Prostate gland (tissue), 2 donors: Measurements from ENCODE around the gene BCHE. TPM values are rescaled to one million over a fixed set of nuclear protein-coding genes. Genes with fewer than 3 reads are reported as not detected.

Experiments used
- DNase-seq: peaks from one replicate; pipeline ENCODE4 v3.0.0-alpha.2; 2019; ENCODE audit warnings: low spot score
- H3K27ac ChIP-seq, 2 donors: fragments of 200-600 bp; sonication (generic); 2 replicates each; pipeline ENCODE4 v1.5.1; 2017 to 2019
- H3K27me3 ChIP-seq: fragments of 200-600 bp; sonication (generic); replicated peaks from 2 replicates; pipeline ENCODE4 v1.5.1; 2019; ENCODE audit not compliant: insufficient read depth
- H3K36me3 ChIP-seq, 2 donors: fragments of 200-600 bp; sonication (generic); 1 replicate in 1 of 2; 2 replicates in 1 of 2; pipeline versions ENCODE4 v1.5.1 to v1.8.1; 2017 to 2019
- H3K4me1 ChIP-seq: fragments of 200-600 bp; sonication (generic); replicated peaks from 2 replicates; pipeline ENCODE4 v1.5.1; 2019
- H3K4me3 ChIP-seq, 2 donors: fragments of 200-600 bp; sonication (generic); 2 replicates each; pipeline ENCODE4 v1.5.1; 2017 to 2019
- H3K9me3 ChIP-seq: fragments of 200-600 bp; sonication (generic); 2 replicates; pipeline ENCODE4 v1.5.1; 2017
- POLR2A ChIP-seq: fragments of 450-650 bp; IDR thresholded peaks from one replicate; pipeline ENCODE4 v1.6.1; 2016; ENCODE audit warnings: antibody characterized with exemption, mild to moderate bottlenecking
- POLR2AphosphoS5 ChIP-seq: sonication (generic); formaldehyde crosslinking; IDR thresholded peaks from one replicate; pipeline ENCODE4 v1.6.1; 2017; ENCODE audit warnings: antibody characterized with exemption
- WGBS: methylation state at CpG from one replicate; pipeline ENCODE4 v1.1.5; 2018; 5-methylcytosine and 5-hydroxymethylcytosine counted together
- intact Hi-C: fragments of 100-400 bp; cut with DNase I; formaldehyde crosslinking; loops from one replicate; pipeline ENCODE4 v1.14.2; 2022
- total RNA-seq, 2 donors: library from RNA; depleted of rRNA; stranded (reverse); fragments of >200 nt; gene quantifications; one replicate each; pipeline ENCODE4 v1.1.0, GENCODE V29; 2016
- TF ChIP-seq, protein P1 (sequence below), 4 experiments: fragments of 200-600 bp in 2 of 4; fragments of 450-650 bp in 2 of 4; sonication (generic) in 2 of 4; IDR thresholded peaks; 1 replicate in 3 of 4; 2 replicates in 1 of 4; pipeline ENCODE4 v1.5.1; 2016 to 2019; ENCODE audit warnings: antibody characterized with exemption in 4 of 4, mild to moderate bottlenecking in 2 of 4, moderate library complexity in 2 of 4

BCHE gene
- total RNA-seq, 2 donors from 2014 or later: 1.8 to 2.2 TPM

- intact Hi-C loops: no loop called here
- DNase-seq: no peak
- Histone ChIP-seq H3K27me3 (no peaks in the 10 kb centered on the region), H3K36me3 (no peaks in the 10 kb centered on the region), H3K4me1 (no peaks in the 10 kb centered on the region), H3K4me3 (no peak overlapping the region), H3K27ac (no peak overlapping the region), H3K9me3 (no peaks in the 10 kb centered on the region)
- TF ChIP-seq POLR2A: no peak
- TF ChIP-seq POLR2AphosphoS5: no peak
- TF ChIP-seq, protein P1, sequence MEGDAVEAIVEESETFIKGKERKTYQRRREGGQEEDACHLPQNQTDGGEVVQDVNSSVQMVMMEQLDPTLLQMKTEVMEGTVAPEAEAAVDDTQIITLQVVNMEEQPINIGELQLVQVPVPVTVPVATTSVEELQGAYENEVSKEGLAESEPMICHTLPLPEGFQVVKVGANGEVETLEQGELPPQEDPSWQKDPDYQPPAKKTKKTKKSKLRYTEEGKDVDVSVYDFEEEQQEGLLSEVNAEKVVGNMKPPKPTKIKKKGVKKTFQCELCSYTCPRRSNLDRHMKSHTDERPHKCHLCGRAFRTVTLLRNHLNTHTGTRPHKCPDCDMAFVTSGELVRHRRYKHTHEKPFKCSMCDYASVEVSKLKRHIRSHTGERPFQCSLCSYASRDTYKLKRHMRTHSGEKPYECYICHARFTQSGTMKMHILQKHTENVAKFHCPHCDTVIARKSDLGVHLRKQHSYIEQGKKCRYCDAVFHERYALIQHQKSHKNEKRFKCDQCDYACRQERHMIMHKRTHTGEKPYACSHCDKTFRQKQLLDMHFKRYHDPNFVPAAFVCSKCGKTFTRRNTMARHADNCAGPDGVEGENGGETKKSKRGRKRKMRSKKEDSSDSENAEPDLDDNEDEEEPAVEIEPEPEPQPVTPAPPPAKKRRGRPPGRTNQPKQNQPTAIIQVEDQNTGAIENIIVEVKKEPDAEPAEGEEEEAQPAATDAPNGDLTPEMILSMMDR (IDR thresholded peaks at IDR 0.05): no peak
- WGBS: 93% methylated on average over 6 of the region's 6 CpGs
Measured at GRCh38 chr3:165875644-165876043, 38.4 kb upstream of the BCHE start.

DNA sequence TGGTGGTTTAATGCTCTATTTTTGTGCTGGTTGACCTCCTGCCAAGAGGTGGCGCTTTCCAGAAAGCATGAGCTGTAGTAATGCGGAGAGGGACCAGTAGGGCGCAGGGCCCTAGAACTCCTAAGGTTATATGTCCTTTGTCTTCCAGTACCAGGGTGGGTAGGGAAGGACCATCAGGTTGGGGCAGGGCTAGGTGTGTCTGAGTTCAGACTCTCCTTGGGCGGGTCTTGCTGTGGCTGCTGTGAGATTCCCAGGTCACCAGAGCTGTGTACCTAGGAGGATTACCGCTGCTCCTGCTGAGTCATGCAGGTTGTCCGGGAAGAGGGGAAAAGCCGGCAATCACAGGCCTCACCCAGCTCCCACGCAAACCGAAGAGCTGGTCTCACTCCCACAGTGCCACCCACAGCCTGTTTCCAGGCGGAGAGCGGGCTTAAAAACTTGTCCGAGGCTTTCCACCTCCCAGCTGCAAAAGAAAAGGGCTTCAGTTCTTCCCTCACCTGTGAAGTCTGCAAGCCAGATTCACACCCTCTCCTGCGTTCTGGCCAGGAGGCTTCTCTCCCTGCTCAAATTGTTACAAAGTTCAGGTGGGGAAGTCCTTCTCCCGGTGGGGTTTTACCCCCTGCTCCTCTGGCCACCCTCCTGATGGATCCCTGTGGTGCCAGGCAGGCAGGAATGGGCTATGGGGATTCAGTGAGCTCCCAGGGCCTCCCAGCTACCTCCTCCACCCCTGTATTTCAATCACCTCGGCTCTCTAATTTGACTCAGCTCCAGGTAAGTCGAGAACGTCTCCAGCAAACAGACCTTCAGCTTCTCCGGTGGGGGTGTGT is 37.7 kb upstream of the BCHE start:
- TF ChIP-seq, protein P1 (IDR thresholded peaks at IDR 0.05): no peak
- TF ChIP-seq POLR2AphosphoS5 (no peak), POLR2A (no peak)
- H3K4me3 ChIP-seq: no peak overlapping the region
- H3K27ac ChIP-seq: no peak overlapping the region
- H3K4me1 ChIP-seq: no peaks in the 10 kb centered on the region
- no peaks in the 10 kb centered on the region for H3K27me3 ChIP-seq
- 83% methylated on average over 18 of the region's 18 CpGs for WGBS
- DNase-seq: no peak
- intact Hi-C loops: no loop called here
- no peaks in the 10 kb centered on the region for H3K9me3 ChIP-seq
- H3K36me3 ChIP-seq: no peaks in the 10 kb centered on the region

- Histone ChIP-seq H3K4me3 (no peak overlapping the region), H3K36me3 (no peaks in the 10 kb centered on the region), H3K27ac (no peak overlapping the region), H3K4me1 (no peaks in the 10 kb centered on the region), H3K9me3 (no peaks in the 10 kb centered on the region), H3K27me3 (no peaks in the 10 kb centered on the region)
- 84% methylated on average over 5 of the region's 5 CpGs for WGBS
- intact Hi-C loops: no loop called here
- TF ChIP-seq POLR2A (no peak), POLR2AphosphoS5 (no peak)
- TF ChIP-seq, protein P1 (IDR thresholded peaks at IDR 0.05): no peak
- DNase-seq: no peak
Measured at GRCh38 chr3:165868088-165868487, 30.9 kb upstream of the BCHE start.

- no peaks in the 10 kb centered on the region for H3K36me3 ChIP-seq
- no peak overlapping the region for H3K4me3 ChIP-seq
- TF ChIP-seq POLR2AphosphoS5 (no peak), POLR2A (no peak)
- TF ChIP-seq, protein P1 (IDR thresholded peaks at IDR 0.05): no peak
- H3K27me3 ChIP-seq: no peaks in the 10 kb centered on the region
- no peak for DNase-seq
- 85% methylated on average over 1 of the region's 1 CpG for WGBS
- H3K27ac ChIP-seq: no peak overlapping the region
- H3K9me3 ChIP-seq: no peaks in the 10 kb centered on the region
- intact Hi-C loops: no loop called here
- no peaks in the 10 kb centered on the region for H3K4me1 ChIP-seq
Measured at GRCh38 chr3:165859061-165859460, 21.8 kb upstream of the BCHE start.

GRCh38 chr3:165855581-165855980 is 18.4 kb upstream of the BCHE start:
- H3K4me1 ChIP-seq: no peaks in the 10 kb centered on the region
- no peak overlapping the region for H3K4me3 ChIP-seq
- H3K36me3 ChIP-seq: no peaks in the 10 kb centered on the region
- no peak for TF ChIP-seq POLR2A
- TF ChIP-seq, protein P1 (IDR thresholded peaks at IDR 0.05): no peak
- TF ChIP-seq POLR2AphosphoS5: peak; percentile 50
- DNase-seq: peak; percentile 13
- H3K27ac ChIP-seq: no peak overlapping the region
- no peaks in the 10 kb centered on the region for H3K27me3 ChIP-seq
- no peaks in the 10 kb centered on the region for H3K9me3 ChIP-seq
- intact Hi-C loops: no loop called here
